GM21515 (cell line): Measurements from ENCODE around the gene HLA-DRB5.
A peak's percentile ranks its signal among the peaks of the same experiment; 100 is the strongest.
"Not testable (repeated sequence)": the region's sequence is repeated elsewhere in the genome, so short reads cannot be mapped to it uniquely, and the experiment has no call there.

Source experiments
- ATAC-seq: cut with Tn5 transposase; IDR thresholded peaks from one replicate; pipeline ENCODE4 v1.9.1; 2021; ENCODE audit not compliant: unreplicated experiment

The HLA-DRB5 gene

GRCh38 chr6:32517654-32518445 lies 12.2 kb downstream of the HLA-DRB5 start:
- ATAC-seq: no peak

- ATAC-seq: no peak
These were observed 29.1 kb downstream of the HLA-DRB5 start for GRCh38 chr6:32501016-32501415.

GRCh38 chr6:32492351-32492750 lies 37.7 kb downstream of the HLA-DRB5 start:
- no peak for ATAC-seq

GRCh38 chr6:32491700-32492099 lies 38.4 kb downstream of the HLA-DRB5 start:
- no peak for ATAC-seq

- no peak for ATAC-seq
These were observed 42.0 kb downstream of the HLA-DRB5 start for GRCh38 chr6:32488083-32488482.

GRCh38 chr6:32484614-32484998 lies 45.5 kb downstream of the HLA-DRB5 start:
- no peak for ATAC-seq

GRCh38 chr6:32483968-32484613 lies 46.0 kb downstream of the HLA-DRB5 start:
- ATAC-seq: no peak

GRCh38 chr6:32475392-32476206 lies 54.5 kb downstream of the HLA-DRB5 start:
- no peak for ATAC-seq

GRCh38 chr6:32473376-32474348 lies 56.4 kb downstream of the HLA-DRB5 start:
- ATAC-seq: peak; percentile 94

GRCh38 chr6:32472781-32473375 lies 57.2 kb downstream of the HLA-DRB5 start:
- ATAC-seq: no peak

- not testable (repeated sequence) for ATAC-seq
These were observed 62.2 kb downstream of the HLA-DRB5 start for GRCh38 chr6:32467743-32468503.
